Iris pigment epithelial cell (primary cell): ENCODE measurements around the gene BCL2L13.

Experiments used
- DNase-seq: peaks from one replicate; pipeline ENCODE4 v3.0.0-alpha.2; 2011; ENCODE audit warnings: low read depth

Gene BCL2L13

DNA sequence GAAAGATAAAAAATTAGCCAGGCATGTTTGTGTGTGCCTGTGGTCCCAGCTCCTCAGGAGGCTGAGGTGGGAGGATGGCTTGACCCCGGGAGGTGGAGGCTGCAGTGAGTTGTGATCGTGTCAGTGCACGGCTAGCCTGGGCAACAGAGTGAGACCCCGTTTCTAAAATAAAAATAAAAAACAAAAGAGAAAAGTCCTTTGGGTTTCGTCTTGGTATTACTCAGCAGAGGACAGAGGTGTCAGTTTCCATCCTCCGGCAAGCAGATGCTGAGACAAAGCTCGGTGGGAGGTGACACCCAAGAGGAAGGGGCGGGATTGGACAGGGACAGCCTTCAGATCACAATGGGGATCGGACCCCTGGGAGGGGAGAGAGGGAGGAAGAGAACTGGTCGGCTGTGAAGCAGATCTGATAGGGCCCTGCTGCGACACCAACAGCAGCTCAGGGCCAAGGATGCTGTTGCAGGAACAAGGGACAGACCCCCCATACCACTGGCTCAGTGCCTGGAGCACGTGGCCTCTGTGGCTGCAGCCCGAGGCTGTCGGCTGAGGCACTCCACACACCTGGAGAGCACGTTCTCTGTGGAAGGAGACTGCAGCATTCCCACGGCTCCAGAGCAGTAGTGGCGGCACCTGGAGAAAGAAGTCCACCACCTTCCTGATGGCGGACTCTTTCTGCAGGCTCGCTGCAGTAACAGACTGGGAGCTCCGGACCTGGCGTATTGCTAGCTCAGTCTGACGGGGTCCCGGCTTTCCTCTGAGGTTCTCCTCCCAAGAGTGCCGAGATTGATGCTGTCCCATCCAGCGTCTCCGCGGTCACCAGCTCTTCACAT lies 140.9 kb downstream of the BCL2L13 start:
- no peak for DNase-seq

DNA sequence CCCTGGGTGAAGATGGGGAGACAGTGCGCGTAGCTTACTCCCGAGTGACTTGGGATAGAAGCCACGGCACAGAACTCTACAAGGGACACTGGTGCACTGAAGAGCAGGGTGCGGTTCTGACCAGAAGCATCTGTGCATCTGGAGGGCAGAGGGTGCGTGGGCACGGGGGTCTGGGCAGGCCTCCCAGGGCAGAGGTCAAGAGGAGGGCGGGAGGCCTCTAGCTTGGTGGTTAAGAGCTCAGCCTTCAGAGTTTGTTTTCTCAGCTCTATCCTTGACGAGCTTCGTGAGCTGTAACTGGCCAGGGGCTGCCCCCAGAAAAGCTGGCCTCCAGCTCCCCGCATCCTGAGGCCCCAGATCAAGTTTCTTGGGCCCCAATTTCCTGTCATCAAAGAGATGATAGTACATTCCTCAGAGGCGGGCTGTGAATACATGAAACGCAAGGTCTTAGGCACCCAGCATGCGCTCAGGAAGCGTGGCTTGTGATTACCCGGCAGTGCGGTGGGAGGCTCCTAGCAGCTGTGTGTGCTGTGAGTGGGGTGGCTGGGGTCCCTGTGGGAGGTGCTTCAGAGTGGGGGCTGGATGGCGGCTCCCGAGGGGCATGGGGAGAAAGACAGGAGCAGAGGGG lies 141.7 kb downstream of the BCL2L13 start:
- DNase-seq = no peak
